Naive thymus-derived CD4-positive, alpha-beta T cell (primary cell): ENCODE results near the gene SLC66A2. TPM values are rescaled to one million over a fixed set of nuclear protein-coding genes. Genes with fewer than 3 reads are reported as not detected.

Experiments used
- ATAC-seq: fragments of 150-1000 bp; cut with Tn5 transposase; 2 replicates; pipeline ENCODE4 v1.10.0; 2021; ENCODE audit warnings: mild to moderate bottlenecking, moderate library complexity
- CTCF ChIA-PET: fragments of 350-600 bp; sonication (Branson Sonifier 250); formaldehyde crosslinking; loops from one replicate; lab custom pipeline; 2021; ENCODE audit warnings: antibody characterized with exemption; lab: Charles Lee
- POLR2A ChIA-PET: fragments of 350-600 bp; sonication (Branson Sonifier 250); formaldehyde crosslinking; loops from one replicate; lab custom pipeline; 2021; ENCODE audit warnings: antibody characterized with exemption, inconsistent platforms; lab: Charles Lee
- DNase-seq, 9 donors: peaks; one replicate each; pipeline versions ENCODE4 v3.0.0 to v3.0.0-alpha.2; 2020 to 2022; ENCODE audit warnings: mixed read lengths in 1 of 9
- H3K27ac ChIP-seq: one replicate; pipeline ENCODE4 v1.7.0; 2013; ENCODE audit warnings: mild to moderate bottlenecking, low read depth, low read length, moderate library complexity
- H3K27me3 ChIP-seq, 2 donors: one replicate each; pipeline ENCODE4 v1.7.0; 2013; ENCODE audit warnings: low read length in 2 of 2, mild to moderate bottlenecking in 2 of 2, moderate library complexity in 2 of 2; ENCODE audit not compliant: control insufficient read depth in 2 of 2, insufficient read depth in 2 of 2
- H3K36me3 ChIP-seq, 3 experiments: 1 replicate in 2 of 3; 2 replicates in 1 of 3; pipeline ENCODE4 v1.7.0; 2013; ENCODE audit warnings: low read length in 3 of 3, mild to moderate bottlenecking in 3 of 3, moderate library complexity in 1 of 3; ENCODE audit not compliant: insufficient read depth in 3 of 3, control insufficient read depth in 2 of 3
- H3K4me1 ChIP-seq, 2 donors: one replicate each; pipeline ENCODE4 v1.7.0; 2013; ENCODE audit warnings: low read length in 2 of 2, mild to moderate bottlenecking in 2 of 2, moderate library complexity in 1 of 2; ENCODE audit not compliant: control insufficient read depth in 2 of 2, insufficient read depth in 2 of 2
- H3K4me3 ChIP-seq: 2 replicates; pipeline ENCODE4 v1.7.0; 2013; ENCODE audit warnings: mild to moderate bottlenecking, low read length
- H3K9me3 ChIP-seq, 3 experiments: 1 replicate in 2 of 3; 2 replicates in 1 of 3; pipeline ENCODE4 v1.7.0; 2013; ENCODE audit warnings: low read length in 3 of 3; ENCODE audit not compliant: control insufficient read depth in 2 of 3
- H3K27ac Mint-ChIP-seq, 9 donors: one replicate each; pipeline ENCODE4 v1.8.0; 2020 to 2022; ENCODE audit warnings: mixed read lengths in 9 of 9, mild to moderate bottlenecking in 8 of 9, moderate library complexity in 5 of 9, inconsistent platforms in 2 of 9
- H3K27me3 Mint-ChIP-seq, 5 donors: one replicate each; pipeline ENCODE4 v1.8.0; 2021 to 2022; ENCODE audit warnings: mixed read lengths in 5 of 5, mild to moderate bottlenecking in 1 of 5
- H3K36me3 Mint-ChIP-seq, 5 donors: one replicate each; pipeline ENCODE4 v1.8.0; 2020 to 2022; ENCODE audit warnings: mixed read lengths in 5 of 5, mild to moderate bottlenecking in 3 of 5, inconsistent platforms in 1 of 5
- H3K4me1 Mint-ChIP-seq, 7 donors: one replicate each; pipeline ENCODE4 v1.8.0; 2020 to 2022; ENCODE audit warnings: mixed read lengths in 7 of 7, mild to moderate bottlenecking in 3 of 7, inconsistent platforms in 1 of 7
- H3K4me3 Mint-ChIP-seq, 10 donors: one replicate each; pipeline ENCODE4 v1.8.0; 2020 to 2022; ENCODE audit warnings: mild to moderate bottlenecking in 10 of 10, mixed read lengths in 10 of 10, moderate library complexity in 6 of 10, inconsistent platforms in 2 of 10
- H3K9me3 Mint-ChIP-seq, 11 donors: one replicate each; pipeline ENCODE4 v1.8.0; 2020 to 2022; ENCODE audit warnings: mixed read lengths in 11 of 11, mild to moderate bottlenecking in 4 of 11, inconsistent platforms in 1 of 11, moderate library complexity in 1 of 11
- intact Hi-C, 2 donors: fragments of 100-400 bp; cut with micrococcal nuclease; formaldehyde crosslinking; loops; one replicate each; pipeline ENCODE4 v1.15.1; 2023
- polyA plus RNA-seq, 2 donors: library from polyadenylated mRNA; unstranded; fragments of 300-500 nt; fragmentation: Illumina TruSeq; gene quantifications; one replicate each; pipeline ENCODE4 v1.2.3, GENCODE V29; 2021
- total RNA-seq, 6 experiments: library from RNA in 5 of 6; stranded (reverse) in 5 of 6; gene quantifications; 1 replicate in 5 of 6; 2 replicates in 1 of 6; pipeline ENCODE4 v1.2.3 and lab custom pipeline; 2021 to 2026

Gene SLC66A2
- total and polyA plus RNA-seq, 7 experiments from 2014 or later, result 14.9 to 106 (median 34.1) TPM

GRCh38 chr18:79975043-79975442 lies 23.6 kb upstream of the SLC66A2 start:
- no peaks in the 10 kb centered on the region for H3K27me3 ChIP-seq
- Mint-ChIP-seq H3K27ac (peak overlapping the region in 7 of 9 donors; percentile 15 to 79 (median 38)), H3K27me3 (no peaks in the 10 kb centered on the region), H3K4me1 (peaks cover 7 to 31% (median 21%) of the 10 kb centered on the region in 7 donors), H3K4me3 (no peak overlapping the region), H3K36me3 (peaks cover 0 to 68% (median 22%) of the 10 kb centered on the region in 5 donors), H3K9me3 (no peaks in the 10 kb centered on the region)
- H3K9me3 ChIP-seq, result no peaks in the 10 kb centered on the region
- H3K4me1 ChIP-seq, result peaks cover 0 to 5% of the 10 kb centered on the region in 2 donors
- no peak overlapping the region for H3K4me3 ChIP-seq
- peaks cover 0 to 54% (median 9%) of the 10 kb centered on the region in 3 experiments for H3K36me3 ChIP-seq
- CTCF ChIA-PET, result no interaction called here
- ATAC-seq, result no peak
- DNase-seq, result no peak
- intact Hi-C loops, result no loop called here
- POLR2A ChIA-PET, result no interaction called here
- H3K27ac ChIP-seq, result peak overlapping the region; percentile 31

- Mint-ChIP-seq H3K4me3 (no peak overlapping the region), H3K9me3 (no peaks in the 10 kb centered on the region), H3K27me3 (no peaks in the 10 kb centered on the region), H3K36me3 (peaks cover 0 to 61% (median 22%) of the 10 kb centered on the region in 5 donors), H3K4me1 (peaks cover 3 to 28% (median 12%) of the 10 kb centered on the region in 7 donors), H3K27ac (peak overlapping the region in 3 of 9 donors; percentile 12 to 69 (median 65))
- Histone ChIP-seq H3K36me3 (peaks cover 0 to 54% (median 10%) of the 10 kb centered on the region in 3 experiments), H3K27me3 (no peaks in the 10 kb centered on the region), H3K9me3 (no peaks in the 10 kb centered on the region), H3K4me3 (no peak overlapping the region), H3K27ac (no peak overlapping the region), H3K4me1 (peaks cover 0 to 5% of the 10 kb centered on the region in 2 donors)
- intact Hi-C loops, result no loop called here
- CTCF ChIA-PET, result no interaction called here
- POLR2A ChIA-PET, result no interaction called here
- ATAC-seq (no peak), DNase-seq (no peak)
Observed at GRCh38 chr18:79974025-79974654, 22.7 kb upstream of the SLC66A2 start.

DNA sequence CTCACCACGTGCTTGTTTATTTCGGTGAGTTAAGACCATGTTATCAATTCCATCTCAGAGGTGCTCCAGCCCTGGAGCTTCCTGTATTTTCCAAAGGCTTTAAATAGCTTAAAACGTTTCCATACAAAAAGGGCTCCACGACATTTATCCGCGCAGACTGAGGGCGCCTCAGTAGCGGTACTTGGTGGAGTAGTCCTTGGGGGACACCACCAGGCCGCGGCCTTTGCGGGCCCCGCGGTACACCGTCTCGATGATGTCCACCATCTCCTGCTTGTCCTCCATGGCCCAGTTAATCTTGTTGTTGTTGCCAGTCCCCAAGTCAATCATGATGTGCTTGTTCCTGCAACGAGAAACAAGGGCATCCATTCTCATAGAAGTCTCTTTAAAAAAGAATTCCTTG lies 22.1 kb upstream of the SLC66A2 start:
- Histone ChIP-seq H3K36me3 (peaks cover 0 to 54% (median 10%) of the 10 kb centered on the region in 3 experiments), H3K4me1 (peaks cover 0 to 5% of the 10 kb centered on the region in 2 donors), H3K27me3 (no peaks in the 10 kb centered on the region), H3K27ac (no peak overlapping the region), H3K9me3 (no peaks in the 10 kb centered on the region), H3K4me3 (no peak overlapping the region)
- Mint-ChIP-seq H3K4me1 (peaks cover 3 to 27% (median 10%) of the 10 kb centered on the region in 7 donors), H3K4me3 (no peak overlapping the region), H3K27me3 (no peaks in the 10 kb centered on the region), H3K9me3 (no peaks in the 10 kb centered on the region), H3K27ac (peak overlapping the region in 2 of 9 donors; percentile 6 to 62), H3K36me3 (peaks cover 0 to 60% (median 22%) of the 10 kb centered on the region in 5 donors)
- DNase-seq, result no peak
- CTCF ChIA-PET, result no interaction called here
- intact Hi-C loops, result no loop called here
- POLR2A ChIA-PET, result no interaction called here
- no peak for ATAC-seq

GRCh38 chr18:79972720-79973119 lies 21.3 kb upstream of the SLC66A2 start:
- no peak for DNase-seq
- Mint-ChIP-seq H3K4me1 (peaks cover under 1 to 24% (median 7%) of the 10 kb centered on the region in 7 donors), H3K4me3 (no peak overlapping the region), H3K36me3 (peaks cover 0 to 57% (median 22%) of the 10 kb centered on the region in 5 donors), H3K27ac (peak overlapping the region in 1 of 9 donors; percentile 77), H3K9me3 (no peaks in the 10 kb centered on the region), H3K27me3 (no peaks in the 10 kb centered on the region)
- CTCF ChIA-PET, result interaction anchor here (0.8 kb wide), 1 partner anchor 15 kb away, joined by 3 read pairs; no protein-coding TSS in a partner anchor
- no peaks in the 10 kb centered on the region for H3K27me3 ChIP-seq
- POLR2A ChIA-PET, result interaction anchor here (1.3 kb wide), 1 partner anchor 15 kb away, joined by 3 read pairs; the partner anchor contains the start of gene TXNL4A
- intact Hi-C loops, result no loop called here
- no peak for ATAC-seq
- H3K9me3 ChIP-seq, result no peaks in the 10 kb centered on the region
- peaks cover 0 to 58% (median 13%) of the 10 kb centered on the region in 3 experiments for H3K36me3 ChIP-seq
- peaks cover 0 to 5% of the 10 kb centered on the region in 2 donors for H3K4me1 ChIP-seq
- no peak overlapping the region for H3K4me3 ChIP-seq
- no peak overlapping the region for H3K27ac ChIP-seq

DNA sequence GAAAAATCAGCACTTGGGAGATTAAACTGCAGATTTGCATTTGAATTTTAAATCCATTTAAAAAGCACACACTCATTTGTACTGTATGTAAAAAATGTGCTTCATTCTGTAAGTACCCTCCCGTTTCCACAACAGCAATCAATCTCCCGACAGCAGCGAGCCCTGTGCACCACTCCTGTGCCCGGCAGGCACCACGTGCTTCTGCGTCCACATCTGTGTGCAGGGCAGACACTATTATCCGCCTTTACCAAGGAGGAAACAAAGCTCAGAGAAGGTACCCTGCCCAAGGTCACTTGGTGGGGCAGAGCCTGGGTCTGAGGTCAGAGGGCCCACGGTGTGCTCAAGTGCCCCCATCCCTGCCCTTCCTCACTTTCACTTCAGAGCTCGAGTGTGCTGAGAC lies 20.5 kb upstream of the SLC66A2 start:
- peak overlapping the region in 1 of 10 donors; percentile 32 for H3K4me3 Mint-ChIP-seq
- ATAC-seq (no peak), DNase-seq (no peak)
- peak overlapping the region in 4 of 9 donors; percentile 16 to 65 (median 52) for H3K27ac Mint-ChIP-seq
- H3K9me3 Mint-ChIP-seq, result no peaks in the 10 kb centered on the region
- peaks cover 0 to 57% (median 22%) of the 10 kb centered on the region in 5 donors for H3K36me3 Mint-ChIP-seq
- H3K27ac ChIP-seq, result no peak overlapping the region
- CTCF ChIA-PET, result interaction anchor here (0.8 kb wide), 1 partner anchor 15 kb away, joined by 3 read pairs; no protein-coding TSS in a partner anchor
- POLR2A ChIA-PET, result interaction anchor here (1.3 kb wide), 1 partner anchor 16 kb away, joined by 3 read pairs; the partner anchor contains the start of gene TXNL4A
- H3K4me3 ChIP-seq, result no peak overlapping the region
- H3K9me3 ChIP-seq, result no peaks in the 10 kb centered on the region
- peaks cover 0 to 5% of the 10 kb centered on the region in 2 donors for H3K4me1 ChIP-seq
- peaks cover 4 to 23% (median 7%) of the 10 kb centered on the region in 7 donors for H3K4me1 Mint-ChIP-seq
- no peaks in the 10 kb centered on the region for H3K27me3 Mint-ChIP-seq
- intact Hi-C loops, result no loop called here
- no peaks in the 10 kb centered on the region for H3K27me3 ChIP-seq
- peaks cover 0 to 59% (median 18%) of the 10 kb centered on the region in 3 experiments for H3K36me3 ChIP-seq

- ChIA-PET POLR2A (interaction anchor here (1.3 kb wide), 1 partner anchor 17 kb away, joined by 3 read pairs; the partner anchor contains the start of gene TXNL4A), CTCF (no interaction called here)
- no peaks in the 10 kb centered on the region for H3K9me3 Mint-ChIP-seq
- ATAC-seq (peak; percentile 22), DNase-seq (no peak)
- H3K36me3 Mint-ChIP-seq, result peaks cover 0 to 57% (median 22%) of the 10 kb centered on the region in 5 donors
- Histone ChIP-seq H3K9me3 (no peaks in the 10 kb centered on the region), H3K36me3 (peaks cover 0 to 57% (median 18%) of the 10 kb centered on the region in 3 experiments), H3K4me3 (no peak overlapping the region), H3K4me1 (peaks cover 0 to 5% of the 10 kb centered on the region in 2 donors), H3K27ac (no peak overlapping the region), H3K27me3 (no peaks in the 10 kb centered on the region)
- peak overlapping the region in 6 of 9 donors; percentile 20 to 76 (median 64) for H3K27ac Mint-ChIP-seq
- H3K4me1 Mint-ChIP-seq, result peaks cover 4 to 23% (median 8%) of the 10 kb centered on the region in 7 donors
- H3K4me3 Mint-ChIP-seq, result no peak overlapping the region
- no peaks in the 10 kb centered on the region for H3K27me3 Mint-ChIP-seq
- intact Hi-C loops, result no loop called here
Observed at GRCh38 chr18:79971211-79971952, 19.9 kb upstream of the SLC66A2 start.
